Fibroblast of the aortic adventitia (primary cell): Measurements from ENCODE around the gene PNN. TPM values are rescaled to one million over a fixed set of nuclear protein-coding genes. Genes with fewer than 3 reads are reported as not detected.
"Not testable (repeated sequence)": the region's sequence is repeated elsewhere in the genome, so short reads cannot be mapped to it uniquely, and the experiment has no call there.

Experiments
- DNase-seq: peaks from one replicate; pipeline ENCODE4 v3.0.0-alpha.2; 2010; ENCODE audit warnings: low read depth
- H3K4me3 ChIP-seq: 2 replicates; pipeline ENCODE4 v1.5.1; 2011; ENCODE audit warnings: low read depth, mild to moderate bottlenecking, control low read depth, low read length, moderate library complexity
- CTCF ChIP-seq: IDR thresholded peaks from 2 replicates; pipeline ENCODE4 v1.5.1; 2011; ENCODE audit warnings: mild to moderate bottlenecking, low read length, control low read depth, inconsistent platforms; ENCODE audit not compliant: insufficient read depth
- total RNA-seq: library from RNA; depleted of rRNA; stranded (reverse); fragments of >200 nt; gene quantifications from 2 replicates; pipeline ENCODE4 v1.2.3, GENCODE V29; 2012; ENCODE audit warnings: low replicate concordance

PNN gene
- total RNA-seq, 1 donor, result 21.7 TPM

DNA sequence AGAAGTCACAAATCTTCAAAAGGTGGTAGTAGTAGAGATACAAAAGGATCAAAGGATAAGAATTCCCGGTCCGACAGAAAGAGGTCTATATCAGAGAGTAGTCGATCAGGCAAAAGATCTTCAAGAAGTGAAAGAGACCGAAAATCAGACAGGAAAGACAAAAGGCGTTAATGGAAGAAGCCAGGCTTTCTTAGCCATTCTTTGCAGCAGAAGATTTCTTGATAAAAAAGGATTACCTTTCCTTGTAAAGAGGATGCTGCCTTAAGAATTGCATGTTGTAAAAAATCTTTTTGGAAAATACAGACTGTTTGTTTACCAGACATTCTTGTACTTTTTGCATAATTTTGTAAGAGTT lies 6.6 kb downstream of the PNN start:
- no peak for DNase-seq
- TF ChIP-seq CTCF, result no peak
- no peak overlapping the region for H3K4me3 ChIP-seq

- no peak for DNase-seq
- TF ChIP-seq CTCF, result no peak
- no peak overlapping the region for H3K4me3 ChIP-seq
Measured at GRCh38 chr14:39182770-39183684, 8.0 kb downstream of the PNN start.

DNA sequence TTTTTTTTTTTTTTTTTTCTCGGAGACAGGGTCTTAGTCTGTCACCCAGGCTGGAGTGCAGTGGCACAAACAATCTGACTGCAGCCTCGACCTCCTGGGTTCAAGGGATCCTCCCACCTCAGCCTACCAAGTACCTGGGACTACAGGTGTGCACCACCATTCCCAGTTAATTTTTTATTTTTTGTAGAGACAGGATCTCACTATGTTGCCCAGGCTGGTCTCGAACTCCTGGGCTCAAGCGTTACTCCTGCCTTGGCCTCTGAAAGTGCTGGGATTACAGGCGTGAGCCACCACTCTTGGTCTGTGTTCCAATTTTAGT lies 8.6 kb downstream of the PNN start:
- not testable (repeated sequence) for DNase-seq, H3K4me3 ChIP-seq

- no peak overlapping the region for H3K4me3 ChIP-seq
- TF ChIP-seq CTCF, result no peak
- DNase-seq, result no peak
Measured at GRCh38 chr14:39184628-39185255, 9.7 kb downstream of the PNN start.

- TF ChIP-seq CTCF, result no peak
- DNase-seq, result no peak
- no peak overlapping the region for H3K4me3 ChIP-seq
Measured at GRCh38 chr14:39185256-39186049, 10.4 kb downstream of the PNN start.

DNA sequence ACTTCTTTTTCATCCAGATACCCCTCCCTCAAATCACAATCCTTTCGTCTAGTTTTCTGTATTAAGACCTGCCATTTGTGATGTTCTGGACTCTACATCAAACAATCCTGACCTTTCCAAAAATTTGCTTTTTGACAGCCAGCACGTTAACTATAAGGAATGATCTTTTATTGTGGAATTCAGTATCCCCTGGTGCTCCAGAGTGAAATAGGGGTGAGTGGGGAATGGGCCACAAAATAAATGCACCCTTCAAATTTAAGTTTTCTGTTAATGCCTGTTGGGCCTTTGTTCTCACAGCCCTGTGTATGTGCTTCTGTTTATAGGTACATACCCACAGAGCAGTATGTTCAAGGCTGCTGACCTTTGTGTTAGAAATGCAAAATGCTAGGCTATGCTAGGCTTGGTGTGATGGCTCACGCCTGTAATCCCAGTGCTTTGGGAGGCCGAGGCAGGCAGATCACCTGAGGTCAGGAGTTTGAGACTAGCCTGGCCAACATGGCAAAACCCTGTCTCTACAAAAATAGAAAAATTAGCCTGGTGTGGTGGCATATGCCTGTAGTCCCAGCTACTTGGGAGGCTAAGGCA lies 12.0 kb downstream of the PNN start:
- no peak for TF ChIP-seq CTCF
- no peak overlapping the region for H3K4me3 ChIP-seq
- no peak for DNase-seq
